ENCODE measurements around the gene TP53TG3B.
"Not testable (repeated sequence)": the region's sequence is repeated elsewhere in the genome, so short reads cannot be mapped to it uniquely, and the experiment has no call there.

The TP53TG3B gene

GRCh38 chr16:33360541-33360940 lies at the start of gene TP53TG3B:
TSS of gene TP53TG3B (plus strand) at chr16:33360841. CDS start at chr16:33360909, 68 bp downstream.
- not testable (repeated sequence) for H3K4me3 Mint-ChIP-seq; H3K27me3 Mint-ChIP-seq; H3K4me1 Mint-ChIP-seq; H3K27ac Mint-ChIP-seq; H3K36me3 Mint-ChIP-seq; ATAC-seq (replicated peaks); DNase-seq; H3K9me3 Mint-ChIP-seq

GRCh38 chr16:33336226-33337012 lies 24.2 kb upstream of the TP53TG3B start:
- H3K9me3 Mint-ChIP-seq; H3K27ac Mint-ChIP-seq; ATAC-seq (replicated peaks); H3K27me3 Mint-ChIP-seq; H3K36me3 Mint-ChIP-seq; H3K4me1 Mint-ChIP-seq; H3K4me3 Mint-ChIP-seq: not testable (repeated sequence)
- peak; percentile 49 for DNase-seq

- not testable (repeated sequence) for H3K27me3 Mint-ChIP-seq
Observed at GRCh38 chr16:33337627-33338542, 22.8 kb upstream of the TP53TG3B start.

GRCh38 chr16:33338543-33338951 lies 22.1 kb upstream of the TP53TG3B start:
- H3K4me3 Mint-ChIP-seq; H3K4me1 Mint-ChIP-seq; H3K27ac Mint-ChIP-seq; H3K27me3 Mint-ChIP-seq; ATAC-seq (replicated peaks); H3K36me3 Mint-ChIP-seq; H3K9me3 Mint-ChIP-seq: not testable (repeated sequence)
- peak; percentile 19 for DNase-seq

More at GRCh38 chr16:33337627-33338542, 22.8 kb upstream of the TP53TG3B start:
- not testable (repeated sequence) for H3K9me3 Mint-ChIP-seq; H3K4me1 Mint-ChIP-seq; ATAC-seq (replicated peaks); H3K36me3 Mint-ChIP-seq; H3K27ac Mint-ChIP-seq; H3K4me3 Mint-ChIP-seq
- DNase-seq: peak; percentile 40

GRCh38 chr16:33339093-33340061 lies 21.3 kb upstream of the TP53TG3B start:
- not testable (repeated sequence) for H3K9me3 Mint-ChIP-seq; ATAC-seq (replicated peaks); H3K36me3 Mint-ChIP-seq; H3K27ac Mint-ChIP-seq; H3K4me3 Mint-ChIP-seq; H3K4me1 Mint-ChIP-seq; H3K27me3 Mint-ChIP-seq
- peak; percentile 50 for DNase-seq

All from stimulated activated naive B cell treated with anti-CD40 and anti-IgM and Interleukin-4, amounts not matched to agents 10 μg/mL and 1 μg/mL and 100 μg/mL, for 72 hours (primary cell).